Progenitor cell of endocrine pancreas (in vitro differentiated cells): ENCODE data around the gene UBASH3A. TPM values are rescaled to one million over a fixed set of nuclear protein-coding genes. Genes with fewer than 3 reads are reported as not detected.

Experiments
- DNase-seq: peaks from one replicate; pipeline ENCODE4 v3.0.0; 2021; ENCODE audit warnings: low spot score; ENCODE audit not compliant: unreplicated experiment
- H3K27ac Mint-ChIP-seq: 2 replicates; pipeline ENCODE4 v1.8.0; 2021; ENCODE audit warnings: mild to moderate bottlenecking, moderate library complexity, mixed read lengths
- H3K27me3 Mint-ChIP-seq: 2 replicates; pipeline ENCODE4 v1.8.0; 2021; ENCODE audit warnings: mixed read lengths
- H3K36me3 Mint-ChIP-seq: 2 replicates; pipeline ENCODE4 v1.8.0; 2022; ENCODE audit warnings: mixed read lengths; ENCODE audit not compliant: insufficient read depth
- H3K4me1 Mint-ChIP-seq: 2 replicates; pipeline ENCODE4 v1.8.0; 2021; ENCODE audit warnings: low read depth, mixed read lengths
- H3K4me3 Mint-ChIP-seq: 2 replicates; pipeline ENCODE4 v1.8.0; 2021; ENCODE audit warnings: low read depth, mild to moderate bottlenecking, moderate library complexity, mixed read lengths
- H3K9me3 Mint-ChIP-seq: 2 replicates; pipeline ENCODE4 v1.8.0; 2021; ENCODE audit warnings: low read depth, mixed read lengths
- CTCF ChIP-seq: fragments of 200-600 bp; sonication (generic); IDR thresholded peaks from one replicate; pipeline ENCODE4 v1.5.0; 2021; ENCODE audit warnings: antibody characterized with exemption, mild to moderate bottlenecking; ENCODE audit not compliant: unreplicated experiment
- total RNA-seq: library from RNA; stranded (reverse); gene quantifications from 2 replicates; pipeline ENCODE4 v1.2.1, GENCODE V29; 2021

The UBASH3A gene
- total RNA-seq, 1 donor from 2014 or later: not detected

GRCh38 chr21:42390696-42391095 lies 13.0 kb upstream of the UBASH3A start:
- TF ChIP-seq CTCF: no peak
- Mint-ChIP-seq H3K36me3 (no peaks in the 10 kb centered on the region), H3K4me3 (no peak overlapping the region), H3K4me1 (peaks cover 63% of the 10 kb centered on the region), H3K27me3 (no peaks in the 10 kb centered on the region), H3K27ac (peak overlapping the region; percentile 99), H3K9me3 (peaks cover 3% of the 10 kb centered on the region)
- no peak for DNase-seq

- Mint-ChIP-seq H3K36me3 (no peaks in the 10 kb centered on the region), H3K4me1 (peaks cover 62% of the 10 kb centered on the region), H3K4me3 (no peak overlapping the region), H3K27ac (no peak overlapping the region), H3K27me3 (no peaks in the 10 kb centered on the region), H3K9me3 (peaks cover 3% of the 10 kb centered on the region)
- no peak for DNase-seq
- no peak for TF ChIP-seq CTCF
Observed at GRCh38 chr21:42391297-42391696, 12.4 kb upstream of the UBASH3A start.

GRCh38 chr21:42392731-42393442 lies 10.8 kb upstream of the UBASH3A start:
- Mint-ChIP-seq H3K4me3 (no peak overlapping the region), H3K4me1 (peaks cover 50% of the 10 kb centered on the region), H3K9me3 (peaks cover 3% of the 10 kb centered on the region), H3K27ac (no peak overlapping the region), H3K36me3 (no peaks in the 10 kb centered on the region), H3K27me3 (no peaks in the 10 kb centered on the region)
- no peak for DNase-seq
- no peak for TF ChIP-seq CTCF

- H3K9me3 Mint-ChIP-seq: peaks cover 3% of the 10 kb centered on the region
Observed at GRCh38 chr21:42393443-42393950, 10.2 kb upstream of the UBASH3A start.

GRCh38 chr21:42395302-42395701 lies 8.4 kb upstream of the UBASH3A start:
- no peaks in the 10 kb centered on the region for H3K27me3 Mint-ChIP-seq
- H3K27ac Mint-ChIP-seq: no peak overlapping the region
- peaks cover 3% of the 10 kb centered on the region for H3K9me3 Mint-ChIP-seq
- no peak overlapping the region for H3K4me3 Mint-ChIP-seq
- TF ChIP-seq CTCF: no peak
- H3K36me3 Mint-ChIP-seq: no peaks in the 10 kb centered on the region
- no peak for DNase-seq
- peaks cover 36% of the 10 kb centered on the region for H3K4me1 Mint-ChIP-seq

More at GRCh38 chr21:42393443-42393950, 10.2 kb upstream of the UBASH3A start:
- H3K27me3 Mint-ChIP-seq: no peaks in the 10 kb centered on the region
- no peak overlapping the region for H3K4me3 Mint-ChIP-seq
- no peak for TF ChIP-seq CTCF
- H3K27ac Mint-ChIP-seq: no peak overlapping the region
- DNase-seq: no peak
- H3K4me1 Mint-ChIP-seq: peaks cover 50% of the 10 kb centered on the region
- no peaks in the 10 kb centered on the region for H3K36me3 Mint-ChIP-seq
